Gastrocnemius medialis (tissue), 4 donors: Measurements from ENCODE around the gene PPP1R16B. TPM values are rescaled to one million over a fixed set of nuclear protein-coding genes. Genes with fewer than 3 reads are reported as not detected.

Experiments
- ATAC-seq, 2 donors: fragments of 150-250 bp; one replicate each; pipeline ENCODE4 v1.9.1; 2016
- DNase-seq, 2 donors: peaks; one replicate each; pipeline ENCODE4 v3.0.0-alpha.2; 2019
- H3K27ac ChIP-seq, 4 donors: fragments of 200-600 bp; sonication (generic); 1 replicate in 1 of 4; 2 replicates in 3 of 4; pipeline ENCODE4 v1.5.1; 2016 to 2018; ENCODE audit warnings: mild to moderate bottlenecking in 2 of 4, moderate library complexity in 1 of 4
- H3K27me3 ChIP-seq, 3 donors: fragments of 200-600 bp; sonication (generic) in 2 of 3; 1 replicate in 1 of 3; 2 replicates in 2 of 3; pipeline versions ENCODE4 v1.5.1 to v1.6.0; 2016 to 2019; ENCODE audit warnings: mild to moderate bottlenecking in 1 of 3, moderate library complexity in 1 of 3
- H3K36me3 ChIP-seq, 2 donors: fragments of 200-600 bp; sonication (generic) in 1 of 2; one replicate each; pipeline ENCODE4 v1.5.1; 2017 to 2018
- H3K4me1 ChIP-seq, 2 donors: fragments of 200-600 bp; sonication (generic) in 1 of 2; one replicate each; pipeline ENCODE4 v1.5.1; 2016 to 2017; ENCODE audit warnings: mild to moderate bottlenecking in 2 of 2
- H3K4me3 ChIP-seq, 4 donors: fragments of 200-600 bp; sonication (generic) in 3 of 4; 1 replicate in 1 of 4; 2 replicates in 3 of 4; pipeline ENCODE4 v1.5.1; 2016 to 2019; ENCODE audit warnings: mild to moderate bottlenecking in 2 of 4
- H3K9me3 ChIP-seq, 3 donors: fragments of 200-600 bp; sonication (generic) in 2 of 3; 1 replicate in 1 of 3; 2 replicates in 2 of 3; pipeline ENCODE4 v1.5.1; 2016 to 2019
- POLR2A ChIP-seq, 2 donors: fragments of 450-650 bp; IDR thresholded peaks; one replicate each; pipeline ENCODE4 v1.6.1; 2017; ENCODE audit warnings: antibody characterized with exemption in 2 of 2, mild to moderate bottlenecking in 2 of 2, moderate library complexity in 2 of 2
- in situ Hi-C, 4 donors: fragments of 200-750 bp; cut with MboI; loops; one replicate each; pipeline versions ENCODE4 v1.15.0 to v1.8.0; 2017; ENCODE audit warnings: low sequenced_read_pairs in 4 of 4
- intact Hi-C: fragments of 100-400 bp; cut with DNase I; formaldehyde crosslinking; loops from one replicate; pipeline ENCODE4 v1.15.1; 2023; ENCODE audit warnings: low total_unique reads
- total RNA-seq, 4 donors: library from RNA; depleted of rRNA; stranded (reverse); fragments of >200 nt; gene quantifications; one replicate each; pipeline versions ENCODE4 v1.1.0 to v1.2.3, GENCODE V29; 2016
- TF ChIP-seq, protein P1 (sequence below), 5 experiments: fragments of 450-650 bp in 3 of 5; fragments of 200-600 bp in 2 of 5; sonication (generic) in 2 of 5; IDR thresholded peaks in 4 of 5; conservative IDR thresholded peaks in 1 of 5; 1 replicate in 4 of 5; 2 replicates in 1 of 5; pipeline ENCODE4 v1.5.1; 2016 to 2019; ENCODE audit warnings: antibody characterized with exemption in 5 of 5, mild to moderate bottlenecking in 3 of 5, moderate library complexity in 3 of 5

The PPP1R16B gene
- total RNA-seq, 4 donors from 2014 or later: 0.16 to 2.4 (median 0.59) TPM

- in situ Hi-C loops: no loop called here
- Histone ChIP-seq H3K27me3 (peaks cover 0 to 2% (median 0%) of the 10 kb centered on the region in 3 donors), H3K36me3 (no peaks in the 10 kb centered on the region), H3K9me3 (no peaks in the 10 kb centered on the region), H3K4me1 (no peaks in the 10 kb centered on the region), H3K4me3 (no peak overlapping the region), H3K27ac (no peak overlapping the region)
- ATAC-seq (no peak), DNase-seq (no peak)
- TF ChIP-seq, protein P1, sequence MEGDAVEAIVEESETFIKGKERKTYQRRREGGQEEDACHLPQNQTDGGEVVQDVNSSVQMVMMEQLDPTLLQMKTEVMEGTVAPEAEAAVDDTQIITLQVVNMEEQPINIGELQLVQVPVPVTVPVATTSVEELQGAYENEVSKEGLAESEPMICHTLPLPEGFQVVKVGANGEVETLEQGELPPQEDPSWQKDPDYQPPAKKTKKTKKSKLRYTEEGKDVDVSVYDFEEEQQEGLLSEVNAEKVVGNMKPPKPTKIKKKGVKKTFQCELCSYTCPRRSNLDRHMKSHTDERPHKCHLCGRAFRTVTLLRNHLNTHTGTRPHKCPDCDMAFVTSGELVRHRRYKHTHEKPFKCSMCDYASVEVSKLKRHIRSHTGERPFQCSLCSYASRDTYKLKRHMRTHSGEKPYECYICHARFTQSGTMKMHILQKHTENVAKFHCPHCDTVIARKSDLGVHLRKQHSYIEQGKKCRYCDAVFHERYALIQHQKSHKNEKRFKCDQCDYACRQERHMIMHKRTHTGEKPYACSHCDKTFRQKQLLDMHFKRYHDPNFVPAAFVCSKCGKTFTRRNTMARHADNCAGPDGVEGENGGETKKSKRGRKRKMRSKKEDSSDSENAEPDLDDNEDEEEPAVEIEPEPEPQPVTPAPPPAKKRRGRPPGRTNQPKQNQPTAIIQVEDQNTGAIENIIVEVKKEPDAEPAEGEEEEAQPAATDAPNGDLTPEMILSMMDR (IDR thresholded peaks at IDR 0.05 in 4 of 5, conservative IDR thresholded peaks at IDR 0.05 in 1 of 5): no peak
- no peak for TF ChIP-seq POLR2A (IDR thresholded peaks at IDR 0.05)
- intact Hi-C loops: no loop called here
Measured at GRCh38 chr20:38833857-38834164, 28.3 kb downstream of the PPP1R16B start.

- ATAC-seq (no peak), DNase-seq (no peak)
- in situ Hi-C loops (no loop called here), intact Hi-C loops (no loop called here)
- H3K27me3 ChIP-seq: peaks cover 0 to 2% (median 0%) of the 10 kb centered on the region in 3 donors
- TF ChIP-seq POLR2A (IDR thresholded peaks at IDR 0.05): no peak
- TF ChIP-seq, protein P1 (IDR thresholded peaks at IDR 0.05 in 4 of 5, conservative IDR thresholded peaks at IDR 0.05 in 1 of 5): no peak
- no peaks in the 10 kb centered on the region for H3K9me3 ChIP-seq
- no peak overlapping the region for H3K27ac ChIP-seq
- H3K4me3 ChIP-seq: no peak overlapping the region
- no peaks in the 10 kb centered on the region for H3K4me1 ChIP-seq
- H3K36me3 ChIP-seq: no peaks in the 10 kb centered on the region
Measured at GRCh38 chr20:38834868-38835267, 29.4 kb downstream of the PPP1R16B start.

- TF ChIP-seq POLR2A (IDR thresholded peaks at IDR 0.05): no peak
- TF ChIP-seq, protein P1 (IDR thresholded peaks at IDR 0.05 in 4 of 5, conservative IDR thresholded peaks at IDR 0.05 in 1 of 5): no peak
- H3K4me1 ChIP-seq: no peaks in the 10 kb centered on the region
- in situ Hi-C loops: no loop called here
Measured at GRCh38 chr20:38835792-38836191, 30.3 kb downstream of the PPP1R16B start.

GRCh38 chr20:38836991-38837390 lies 31.5 kb downstream of the PPP1R16B start:
- no peak overlapping the region for H3K27ac ChIP-seq
- ATAC-seq: no peak
- peaks cover 0 to 2% (median 0%) of the 10 kb centered on the region in 3 donors for H3K27me3 ChIP-seq
- intact Hi-C loops: no loop called here
- TF ChIP-seq POLR2A (IDR thresholded peaks at IDR 0.05): no peak
- TF ChIP-seq, protein P1 (IDR thresholded peaks at IDR 0.05 in 4 of 5, conservative IDR thresholded peaks at IDR 0.05 in 1 of 5): no peak
- H3K36me3 ChIP-seq: no peaks in the 10 kb centered on the region
- no peaks in the 10 kb centered on the region for H3K9me3 ChIP-seq
- DNase-seq: no peak
- in situ Hi-C loops: no loop called here
- no peak overlapping the region for H3K4me3 ChIP-seq
- H3K4me1 ChIP-seq: no peaks in the 10 kb centered on the region

More at GRCh38 chr20:38835792-38836191, 30.3 kb downstream of the PPP1R16B start:
- ATAC-seq (no peak), DNase-seq (no peak)
- Histone ChIP-seq H3K27me3 (peaks cover 0 to 2% (median 0%) of the 10 kb centered on the region in 3 donors), H3K27ac (no peak overlapping the region), H3K9me3 (no peaks in the 10 kb centered on the region), H3K36me3 (no peaks in the 10 kb centered on the region), H3K4me3 (no peak overlapping the region)
- intact Hi-C loops: no loop called here

GRCh38 chr20:38838326-38838725 lies 32.8 kb downstream of the PPP1R16B start:
- no peaks in the 10 kb centered on the region for H3K36me3 ChIP-seq
- TF ChIP-seq POLR2A (IDR thresholded peaks at IDR 0.05): no peak
- TF ChIP-seq, protein P1 (IDR thresholded peaks at IDR 0.05 in 4 of 5, conservative IDR thresholded peaks at IDR 0.05 in 1 of 5): no peak
- no peak overlapping the region for H3K4me3 ChIP-seq
- no peak for ATAC-seq
- intact Hi-C loops: no loop called here
- no peak for DNase-seq
- no peaks in the 10 kb centered on the region for H3K27me3 ChIP-seq
- H3K4me1 ChIP-seq: no peaks in the 10 kb centered on the region
- no peak overlapping the region for H3K27ac ChIP-seq
- in situ Hi-C loops: no loop called here
- H3K9me3 ChIP-seq: no peaks in the 10 kb centered on the region
